HepG2 (cell line): ENCODE results near the gene LANCL1. TPM values are rescaled to one million over a fixed set of nuclear protein-coding genes. Genes with fewer than 3 reads are reported as not detected.
A peak's percentile ranks its signal among the peaks of the same experiment; 100 is the strongest.

ENCODE experiments used
- ARID4A ChIP-seq: sonication (generic); formaldehyde crosslinking; IDR thresholded peaks from 2 replicates; pipeline ENCODE4 v1.5.0; 2020; ENCODE audit warnings: mild to moderate bottlenecking, missing genetic modification reagents, borderline replicate concordance
- CREB3 ChIP-seq: sonication (generic); formaldehyde crosslinking; IDR thresholded peaks from 2 replicates; pipeline ENCODE4 v1.5.0; 2020; ENCODE audit warnings: missing genetic modification reagents
- CREM ChIP-seq, 2 experiments: sonication (generic) in 1 of 2; formaldehyde crosslinking in 1 of 2; IDR thresholded peaks; 2 replicates each; pipeline versions ENCODE4 v1.4.0 to v1.6.1; 2016 to 2020; ENCODE audit warnings: antibody characterized with exemption in 1 of 2, mild to moderate bottlenecking in 1 of 2, missing genetic modification reagents in 1 of 2
- DPF2 ChIP-seq: sonication (generic); formaldehyde crosslinking; IDR thresholded peaks from 2 replicates; pipeline ENCODE4 v1.4.0; 2020; ENCODE audit warnings: mild to moderate bottlenecking, low read depth, missing genetic modification reagents, borderline replicate concordance
- MAFG ChIP-seq: sonication (generic); formaldehyde crosslinking; IDR thresholded peaks from 2 replicates; pipeline ENCODE4 v1.5.1; 2020; ENCODE audit warnings: mild to moderate bottlenecking, missing genetic modification reagents
- MEIS1 ChIP-seq: sonication (generic); formaldehyde crosslinking; IDR thresholded peaks from 2 replicates; pipeline ENCODE4 v1.9.0; 2021; ENCODE audit warnings: mild to moderate bottlenecking, missing genetic modification reagents, moderate library complexity, borderline replicate concordance
- RFX5 ChIP-seq: IDR thresholded peaks from 2 replicates; pipeline ENCODE4 v1.6.1; 2011; ENCODE audit warnings: low read depth, low read length, improper control_type of control experiment
- TBL1XR1 ChIP-seq: fragments of 150-350 bp; IDR thresholded peaks from 2 replicates; pipeline ENCODE4 v1.6.1; 2014; ENCODE audit warnings: borderline replicate concordance, low read length; ENCODE audit not compliant: partially characterized antibody
- ZBTB34 ChIP-seq: sonication (generic); formaldehyde crosslinking; IDR thresholded peaks from 2 replicates; pipeline ENCODE4 v1.8.0; 2022; ENCODE audit warnings: mild to moderate bottlenecking, missing genetic modification reagents
- ZNF124 ChIP-seq: sonication (generic); formaldehyde crosslinking; IDR thresholded peaks from 2 replicates; pipeline ENCODE4 v1.4.0; 2020; ENCODE audit warnings: missing genetic modification reagents
- ZNF275 ChIP-seq: sonication (generic); formaldehyde crosslinking; IDR thresholded peaks from 2 replicates; pipeline ENCODE4 v1.8.0; 2022; ENCODE audit warnings: missing genetic modification reagents, mild to moderate bottlenecking, inconsistent platforms, borderline replicate concordance
- ZNF33B ChIP-seq: sonication (generic); formaldehyde crosslinking; IDR thresholded peaks from 2 replicates; pipeline ENCODE4 v1.5.1; 2020; ENCODE audit warnings: mild to moderate bottlenecking, missing genetic modification reagents
- ZSCAN9 ChIP-seq: IDR thresholded peaks from 2 replicates; pipeline ENCODE4 v1.6.1; 2016; ENCODE audit warnings: borderline replicate concordance
- polyA plus RNA-seq, 8 experiments: library from polyadenylated mRNA; depleted of rRNA in 3 of 8; stranded (reverse) in 7 of 8; unstranded in 1 of 8; fragments of >200 nt; fragmentation: Illumina TruSeq in 4 of 8; extraction: Trizol in 4 of 8; gene quantifications; 2 replicates each; pipeline versions ENCODE4 v1.2.1 to v1.2.3, GENCODE V29; 2011 to 2016; ENCODE audit warnings: low read depth in 4 of 8, missing spikeins in 1 of 8, mixed read lengths in 1 of 8; ENCODE audit not compliant: insufficient read depth in 1 of 8
- total RNA-seq, 5 experiments: library from RNA; depleted of rRNA; stranded (reverse); fragments of >200 nt; fragmentation: Illumina TruSeq; extraction: Trizol; gene quantifications; 2 replicates each; pipeline ENCODE4 v1.2.3, GENCODE V29; 2016; ENCODE audit warnings: low read depth in 1 of 5

Gene LANCL1
- total and polyA plus RNA-seq, 2 of the 13 experiments (the other 11 are each of a cell fraction or from before 2014, with no cell fraction given), result 53.5 to 67.7 TPM

- TF ChIP-seq MEIS1 (CRISPR knock-in tag) (0 out of 2 replicates have a peak, but pooled peaks have one; percentile 28), CREM (IDR thresholded peaks at IDR 0.05) (peak; percentile 41; the same call in 1 of the 2 replicates), CREM (CRISPR knock-in tag; IDR thresholded peaks at IDR 0.05) (no peak), DPF2 (CRISPR knock-in tag) (no peak), ARID4A (peak; percentile 88), ZNF124 (CRISPR knock-in tag) (no peak), RFX5 (no peak), ZSCAN9 (CRISPR knock-in tag) (0 out of 2 replicates have a peak, but pooled peaks have one; percentile 26), CREB3 (CRISPR knock-in tag) (no peak; the same call in 1 of the 2 replicates), MAFG (CRISPR knock-in tag) (no peak), ZBTB34 (CRISPR knock-in tag) (0 out of 2 replicates have a peak, but pooled peaks have one; percentile 46), TBL1XR1 (peak; percentile 39), ZNF33B (peak; percentile 84; the same call in 1 of the 2 replicates), ZNF275 (CRISPR knock-in tag) (no peak)
These were observed at the start of gene LANCL1 (continued) for GRCh38 chr2:210476194-210477128.
